Measurements from ENCODE around the gene WDR26. TPM values are rescaled to one million over a fixed set of nuclear protein-coding genes. Genes with fewer than 3 reads are reported as not detected.

WDR26 gene
- total and polyA plus RNA-seq, 9 of the 15 experiments (the other 6 are each of a cell fraction or from before 2014, with no cell fraction given): 11.5 to 66.0 (median 39.8) TPM

- TF ChIP-seq, protein P1, sequence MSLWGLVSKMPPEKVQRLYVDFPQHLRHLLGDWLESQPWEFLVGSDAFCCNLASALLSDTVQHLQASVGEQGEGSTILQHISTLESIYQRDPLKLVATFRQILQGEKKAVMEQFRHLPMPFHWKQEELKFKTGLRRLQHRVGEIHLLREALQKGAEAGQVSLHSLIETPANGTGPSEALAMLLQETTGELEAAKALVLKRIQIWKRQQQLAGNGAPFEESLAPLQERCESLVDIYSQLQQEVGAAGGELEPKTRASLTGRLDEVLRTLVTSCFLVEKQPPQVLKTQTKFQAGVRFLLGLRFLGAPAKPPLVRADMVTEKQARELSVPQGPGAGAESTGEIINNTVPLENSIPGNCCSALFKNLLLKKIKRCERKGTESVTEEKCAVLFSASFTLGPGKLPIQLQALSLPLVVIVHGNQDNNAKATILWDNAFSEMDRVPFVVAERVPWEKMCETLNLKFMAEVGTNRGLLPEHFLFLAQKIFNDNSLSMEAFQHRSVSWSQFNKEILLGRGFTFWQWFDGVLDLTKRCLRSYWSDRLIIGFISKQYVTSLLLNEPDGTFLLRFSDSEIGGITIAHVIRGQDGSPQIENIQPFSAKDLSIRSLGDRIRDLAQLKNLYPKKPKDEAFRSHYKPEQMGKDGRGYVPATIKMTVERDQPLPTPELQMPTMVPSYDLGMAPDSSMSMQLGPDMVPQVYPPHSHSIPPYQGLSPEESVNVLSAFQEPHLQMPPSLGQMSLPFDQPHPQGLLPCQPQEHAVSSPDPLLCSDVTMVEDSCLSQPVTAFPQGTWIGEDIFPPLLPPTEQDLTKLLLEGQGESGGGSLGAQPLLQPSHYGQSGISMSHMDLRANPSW (CRISPR knock-in tag; IDR thresholded peaks at IDR 0.05): 0 out of 2 replicates have a peak, but pooled peaks have one; percentile 79
- TF ChIP-seq ZNF57 (CRISPR knock-in tag; IDR thresholded peaks at IDR 0.05) (no peak), NFE2L1 (tag; IDR thresholded peaks at IDR 0.05; ENCODE audit: borderline replicate concordance, low read depth) (no peak), CHD1 (IDR thresholded peaks at IDR 0.05; ENCODE audit: low read length) (peak; percentile 75), ZBTB11 (CRISPR knock-in tag; IDR thresholded peaks at IDR 0.05) (peak in 2 of 3 experiments; percentile 52 to 56; a peak in 4 of 6 replicates), TEAD1 (CRISPR knock-in tag; IDR thresholded peaks at IDR 0.05) (peak in 1 of 2 experiments; percentile 88; a peak in 1 of 4 replicates), ETS1 (conservative IDR thresholded peaks at IDR 0.05; ENCODE audit: control insufficient read depth, low read depth, low read length) (peak; percentile 86), ZNF766 (CRISPR knock-in tag; conservative IDR thresholded peaks at IDR 0.05) (0 out of 2 replicates have a peak, but pooled peaks have one; percentile 6), MLX (CRISPR knock-in tag; conservative IDR thresholded peaks at IDR 0.05) (no peak), GMEB1 (CRISPR knock-in tag; IDR thresholded peaks at IDR 0.05) (no peak; the same call in 1 of the 2 replicates), ETV1 (tag; conservative IDR thresholded peaks at IDR 0.05; ENCODE audit: low read depth) (peak; percentile 93), ZNF436 (CRISPR knock-in tag; IDR thresholded peaks at IDR 0.05) (no peak), ZFX (CRISPR knock-in tag; IDR thresholded peaks at IDR 0.05) (peak; percentile 97)
- TF ChIP-seq, protein P2, sequence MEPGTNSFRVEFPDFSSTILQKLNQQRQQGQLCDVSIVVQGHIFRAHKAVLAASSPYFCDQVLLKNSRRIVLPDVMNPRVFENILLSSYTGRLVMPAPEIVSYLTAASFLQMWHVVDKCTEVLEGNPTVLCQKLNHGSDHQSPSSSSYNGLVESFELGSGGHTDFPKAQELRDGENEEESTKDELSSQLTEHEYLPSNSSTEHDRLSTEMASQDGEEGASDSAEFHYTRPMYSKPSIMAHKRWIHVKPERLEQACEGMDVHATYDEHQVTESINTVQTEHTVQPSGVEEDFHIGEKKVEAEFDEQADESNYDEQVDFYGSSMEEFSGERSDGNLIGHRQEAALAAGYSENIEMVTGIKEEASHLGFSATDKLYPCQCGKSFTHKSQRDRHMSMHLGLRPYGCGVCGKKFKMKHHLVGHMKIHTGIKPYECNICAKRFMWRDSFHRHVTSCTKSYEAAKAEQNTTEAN (CRISPR knock-in tag; IDR thresholded peaks at IDR 0.05): peak; percentile 65; the same call in 1 of the 2 replicates
Observed at GRCh38 chr1:224434691-224435317, at the start of gene WDR26 (continued).

Measured in K562 (cell line).